ENCODE results near the gene GHDC. TPM values are rescaled to one million over a fixed set of nuclear protein-coding genes. Genes with fewer than 3 reads are reported as not detected.

Gene GHDC
- total and polyA plus RNA-seq, 2 of the 13 experiments (the other 11 are each of a cell fraction or from before 2014, with no cell fraction given), result 15.4 to 22.5 TPM

GRCh38 chr17:42179911-42180410 is 14.3 kb downstream of the GHDC start (continued):
- TF ChIP-seq, protein P1, sequence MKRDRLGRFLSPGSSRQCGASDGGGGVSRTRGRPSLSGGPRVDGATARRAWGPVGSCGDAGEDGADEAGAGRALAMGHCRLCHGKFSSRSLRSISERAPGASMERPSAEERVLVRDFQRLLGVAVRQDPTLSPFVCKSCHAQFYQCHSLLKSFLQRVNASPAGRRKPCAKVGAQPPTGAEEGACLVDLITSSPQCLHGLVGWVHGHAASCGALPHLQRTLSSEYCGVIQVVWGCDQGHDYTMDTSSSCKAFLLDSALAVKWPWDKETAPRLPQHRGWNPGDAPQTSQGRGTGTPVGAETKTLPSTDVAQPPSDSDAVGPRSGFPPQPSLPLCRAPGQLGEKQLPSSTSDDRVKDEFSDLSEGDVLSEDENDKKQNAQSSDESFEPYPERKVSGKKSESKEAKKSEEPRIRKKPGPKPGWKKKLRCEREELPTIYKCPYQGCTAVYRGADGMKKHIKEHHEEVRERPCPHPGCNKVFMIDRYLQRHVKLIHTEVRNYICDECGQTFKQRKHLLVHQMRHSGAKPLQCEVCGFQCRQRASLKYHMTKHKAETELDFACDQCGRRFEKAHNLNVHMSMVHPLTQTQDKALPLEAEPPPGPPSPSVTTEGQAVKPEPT (CRISPR knock-in tag; IDR thresholded peaks at IDR 0.05; ENCODE audit: low read depth), result peak; percentile 80
- TF ChIP-seq TGIF2 (CRISPR knock-in tag; IDR thresholded peaks at IDR 0.05) (peak; percentile 98), ZBED4 (CRISPR knock-in tag; IDR thresholded peaks at IDR 0.05; ENCODE audit: borderline replicate concordance) (peak; percentile 92), HNRNPLL (IDR thresholded peaks at IDR 0.05; ENCODE audit: low read depth, low read length, poor library complexity, severe bottlenecking) (no peak), ESRRA (CRISPR knock-in tag; IDR thresholded peaks at IDR 0.05; ENCODE audit: low read depth) (0 out of 2 replicates have a peak, but pooled peaks have one; percentile 33), ZKSCAN5 (CRISPR knock-in tag; IDR thresholded peaks at IDR 0.05) (peak; percentile 72), FOXA3 (CRISPR knock-in tag; IDR thresholded peaks at IDR 0.05) (peak; percentile 51; the same call in 1 of the 2 replicates), ZNF512 (CRISPR knock-in tag; IDR thresholded peaks at IDR 0.05) (no peak), SMYD3 (CRISPR knock-in tag; IDR thresholded peaks at IDR 0.05) (0 out of 2 replicates have a peak, but pooled peaks have one; percentile 53), YEATS4 (CRISPR knock-in tag; IDR thresholded peaks at IDR 0.05; ENCODE audit: borderline replicate concordance) (peak; percentile 72)
- TF ChIP-seq, protein P2, sequence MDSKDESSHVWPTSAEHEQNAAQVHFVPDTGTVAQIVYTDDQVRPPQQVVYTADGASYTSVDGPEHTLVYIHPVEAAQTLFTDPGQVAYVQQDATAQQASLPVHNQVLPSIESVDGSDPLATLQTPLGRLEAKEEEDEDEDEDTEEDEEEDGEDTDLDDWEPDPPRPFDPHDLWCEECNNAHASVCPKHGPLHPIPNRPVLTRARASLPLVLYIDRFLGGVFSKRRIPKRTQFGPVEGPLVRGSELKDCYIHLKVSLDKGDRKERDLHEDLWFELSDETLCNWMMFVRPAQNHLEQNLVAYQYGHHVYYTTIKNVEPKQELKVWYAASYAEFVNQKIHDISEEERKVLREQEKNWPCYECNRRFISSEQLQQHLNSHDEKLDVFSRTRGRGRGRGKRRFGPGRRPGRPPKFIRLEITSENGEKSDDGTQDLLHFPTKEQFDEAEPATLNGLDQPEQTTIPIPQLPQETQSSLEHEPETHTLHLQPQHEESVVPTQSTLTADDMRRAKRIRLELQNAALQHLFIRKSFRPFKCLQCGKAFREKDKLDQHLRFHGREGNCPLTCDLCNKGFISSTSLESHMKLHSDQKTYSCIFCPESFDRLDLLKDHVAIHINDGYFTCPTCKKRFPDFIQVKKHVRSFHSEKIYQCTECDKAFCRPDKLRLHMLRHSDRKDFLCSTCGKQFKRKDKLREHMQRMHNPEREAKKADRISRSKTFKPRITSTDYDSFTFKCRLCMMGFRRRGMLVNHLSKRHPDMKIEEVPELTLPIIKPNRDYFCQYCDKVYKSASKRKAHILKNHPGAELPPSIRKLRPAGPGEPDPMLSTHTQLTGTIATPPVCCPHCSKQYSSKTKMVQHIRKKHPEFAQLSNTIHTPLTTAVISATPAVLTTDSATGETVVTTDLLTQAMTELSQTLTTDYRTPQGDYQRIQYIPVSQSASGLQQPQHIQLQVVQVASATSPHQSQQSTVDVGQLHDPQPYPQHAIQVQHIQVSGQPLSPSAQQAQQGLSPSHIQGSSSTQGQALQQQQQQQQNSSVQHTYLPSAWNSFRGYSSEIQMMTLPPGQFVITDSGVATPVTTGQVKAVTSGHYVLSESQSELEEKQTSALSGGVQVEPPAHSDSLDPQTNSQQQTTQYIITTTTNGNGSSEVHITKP (CRISPR knock-in tag; IDR thresholded peaks at IDR 0.05; ENCODE audit: low read depth), result 0 out of 2 replicates have a peak, but pooled peaks have one; percentile 46
